MM.1S (cell line): ENCODE measurements around the gene CAGE1.

Experiments
- CTCF ChIP-seq: fragments of 300-600 bp; sonication (generic); IDR thresholded peaks from 2 replicates; pipeline ENCODE4 v1.5.1; 2016; ENCODE audit warnings: antibody characterized with exemption, low read length, mixed read lengths
- EZH2 ChIP-seq: fragments of 300-600 bp; sonication (generic); optimal IDR thresholded peaks from 2 replicates; pipeline ENCODE3; 2017; ENCODE audit warnings: low read depth, mild to moderate bottlenecking, antibody characterized with exemption, low read length, mixed read lengths
- EZH2phosphoT487 ChIP-seq: fragments of 300-600 bp; sonication (generic); IDR thresholded peaks from 2 replicates; pipeline ENCODE4 v1.6.1; 2018; ENCODE audit warnings: antibody characterized with exemption, low read length

GRCh38 chr6:7439228-7439627 lies 49.7 kb upstream of the CAGE1 start:
- TF ChIP-seq EZH2, result no peak
- TF ChIP-seq EZH2phosphoT487, result no peak
- TF ChIP-seq CTCF, result no peak
